ENCODE data around the gene PM20D2. TPM values are rescaled to one million over a fixed set of nuclear protein-coding genes. Genes with fewer than 3 reads are reported as not detected.

Gene PM20D2
- total and polyA plus RNA-seq, 2 of the 13 experiments (the other 11 are each of a cell fraction or from before 2014, with no cell fraction given): 13.3 to 26.3 TPM

GRCh38 chr6:89145956-89146717 lies at the start of gene PM20D2 (continued):
- TF ChIP-seq, protein P1, sequence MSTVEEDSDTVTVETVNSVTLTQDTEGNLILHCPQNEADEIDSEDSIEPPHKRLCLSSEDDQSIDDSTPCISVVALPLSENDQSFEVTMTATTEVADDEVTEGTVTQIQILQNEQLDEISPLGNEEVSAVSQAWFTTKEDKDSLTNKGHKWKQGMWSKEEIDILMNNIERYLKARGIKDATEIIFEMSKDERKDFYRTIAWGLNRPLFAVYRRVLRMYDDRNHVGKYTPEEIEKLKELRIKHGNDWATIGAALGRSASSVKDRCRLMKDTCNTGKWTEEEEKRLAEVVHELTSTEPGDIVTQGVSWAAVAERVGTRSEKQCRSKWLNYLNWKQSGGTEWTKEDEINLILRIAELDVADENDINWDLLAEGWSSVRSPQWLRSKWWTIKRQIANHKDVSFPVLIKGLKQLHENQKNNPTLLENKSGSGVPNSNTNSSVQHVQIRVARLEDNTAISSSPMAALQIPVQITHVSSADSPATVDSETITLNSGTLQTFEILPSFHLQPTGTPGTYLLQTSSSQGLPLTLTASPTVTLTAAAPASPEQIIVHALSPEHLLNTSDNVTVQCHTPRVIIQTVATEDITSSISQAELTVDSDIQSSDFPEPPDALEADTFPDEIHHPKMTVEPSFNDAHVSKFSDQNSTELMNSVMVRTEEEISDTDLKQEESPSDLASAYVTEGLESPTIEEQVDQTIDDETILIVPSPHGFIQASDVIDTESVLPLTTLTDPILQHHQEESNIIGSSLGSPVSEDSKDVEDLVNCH (CRISPR knock-in tag; IDR thresholded peaks at IDR 0.05): no peak
- peak; percentile 92; the same call in 1 of the 2 replicates for TF ChIP-seq ZNF431 (CRISPR knock-in tag; IDR thresholded peaks at IDR 0.05; ENCODE audit: borderline replicate concordance, low read depth)
- TF ChIP-seq MIXL1 (CRISPR knock-in tag; IDR thresholded peaks at IDR 0.05): no peak
- TF ChIP-seq KDM5B (CRISPR knock-in tag; IDR thresholded peaks at IDR 0.05; ENCODE audit: borderline replicate concordance): peak; percentile 99

- BruUV-seq (replicated peaks): no TSS peak
- Histone ChIP-seq H3K79me2 (ENCODE audit: insufficient read depth, low read length) (no peaks in the 10 kb centered on the region), H2AFZ (ENCODE audit: low read length) (no peak overlapping the region), H3K27me3 (ENCODE audit: control insufficient read depth in 1 of 2, insufficient read depth in 2 of 2, low read length in 2 of 2) (no peaks in the 10 kb centered on the region), H3K4me3 (replicated peaks in 1 of 3; ENCODE audit: insufficient read depth in 1 of 3, low read depth in 2 of 3, low read length in 3 of 3) (no peak overlapping the region), H4K20me1 (ENCODE audit: insufficient read depth, low read length) (no peaks in the 10 kb centered on the region), H3K4me2 (ENCODE audit: low read depth, low read length) (no peak overlapping the region), H3K36me3 (replicated peaks in 1 of 2; ENCODE audit: control insufficient read depth in 1 of 2, insufficient read depth in 2 of 2, low read length in 2 of 2) (no peaks in the 10 kb centered on the region; a peak in 1 of 5 replicates), H3K27ac (ENCODE audit: extremely low read length, insufficient read depth, low read length) (no peak overlapping the region), H3K9me3 (ENCODE audit: low read length) (no peaks in the 10 kb centered on the region), H3K4me1 (ENCODE audit: insufficient read depth, low read length) (peaks cover 7% of the 10 kb centered on the region), H3K9ac (ENCODE audit: insufficient read depth, low read depth, low read length) (no peak overlapping the region)
- FAIRE-seq (no peak), DNase-seq (ENCODE audit: low spot score) (no peak), ATAC-seq (no peak)
- intact Hi-C loops (cut with micrococcal nuclease; ENCODE audit: unreplicated experiment) (no loop called here), in situ Hi-C loops (cut with HindIII; ENCODE audit: extremely low pct_ligation_motif_present, low pct_unique_long_range_greater_than_20kb) (no loop called here)
- no peak for TF ChIP-seq ZSCAN22 (CRISPR knock-in tag; IDR thresholded peaks at IDR 0.05)
- no peak for TF ChIP-seq PRPF4 (IDR thresholded peaks at IDR 0.05; ENCODE audit: low read depth, low read length, poor library complexity, severe bottlenecking)
- TF ChIP-seq ZNF781 (CRISPR knock-in tag; IDR thresholded peaks at IDR 0.05; ENCODE audit: borderline replicate concordance, not compliant biosample characterization): no peak
- no peak for TF ChIP-seq GTF3A (CRISPR knock-in tag; conservative IDR thresholded peaks at IDR 0.05)
- ChIA-PET CTCF (ENCODE audit: low intra/inter-chr PET ratio, low total read pairs) (no interaction called here), POLR2A (no interaction called here)
- WGBS (ENCODE audit: low lambda C conversion rate): 93% methylated on average over 8 of the region's 8 CpGs
Observed at GRCh38 chr6:89098461-89098860, 47.4 kb upstream of the PM20D2 start.

Measured in HepG2 (cell line).